SK-N-SH (cell line): ENCODE results near the gene RARRES1.

Experiments used
- EP300 ChIP-seq, 2 experiments: IDR thresholded peaks; 2 replicates each; pipeline versions ENCODE4 v1.4.0 to v1.6.1; 2012; ENCODE audit warnings: borderline replicate concordance in 1 of 2, low read depth in 1 of 2, low read length in 1 of 2
- GABPA ChIP-seq: IDR thresholded peaks from 2 replicates; pipeline ENCODE4 v1.4.0; 2012; ENCODE audit warnings: low read depth, mild to moderate bottlenecking
- NFIC ChIP-seq: IDR thresholded peaks from 2 replicates; pipeline ENCODE4 v1.4.0; 2012; ENCODE audit warnings: borderline replicate concordance
- RCOR1 ChIP-seq: fragments of 150-350 bp; IDR thresholded peaks from 2 replicates; pipeline ENCODE4 v1.6.1; 2017; ENCODE audit warnings: antibody characterized with exemption, low read length
- TF ChIP-seq, protein P1 (sequence below): fragments of 200-600 bp; sonication (generic); IDR thresholded peaks from 2 replicates; pipeline ENCODE4 v1.6.1; 2017; ENCODE audit warnings: antibody characterized with exemption, mild to moderate bottlenecking, moderate library complexity
- TF ChIP-seq, protein P2 (sequence below): IDR thresholded peaks from 2 replicates; pipeline ENCODE4 v1.6.1; 2012; ENCODE audit warnings: mild to moderate bottlenecking, low read depth, low read length, moderate library complexity
- TF ChIP-seq, protein P3 (sequence below): fragments of 150-350 bp; IDR thresholded peaks from 2 replicates; pipeline ENCODE4 v1.6.1; 2017; ENCODE audit warnings: antibody characterized with exemption, low read length, low read depth, borderline replicate concordance
- TF ChIP-seq, protein P4 (sequence below): IDR thresholded peaks from 2 replicates; pipeline ENCODE4 v1.4.0; 2012; ENCODE audit warnings: low read depth

DNA sequence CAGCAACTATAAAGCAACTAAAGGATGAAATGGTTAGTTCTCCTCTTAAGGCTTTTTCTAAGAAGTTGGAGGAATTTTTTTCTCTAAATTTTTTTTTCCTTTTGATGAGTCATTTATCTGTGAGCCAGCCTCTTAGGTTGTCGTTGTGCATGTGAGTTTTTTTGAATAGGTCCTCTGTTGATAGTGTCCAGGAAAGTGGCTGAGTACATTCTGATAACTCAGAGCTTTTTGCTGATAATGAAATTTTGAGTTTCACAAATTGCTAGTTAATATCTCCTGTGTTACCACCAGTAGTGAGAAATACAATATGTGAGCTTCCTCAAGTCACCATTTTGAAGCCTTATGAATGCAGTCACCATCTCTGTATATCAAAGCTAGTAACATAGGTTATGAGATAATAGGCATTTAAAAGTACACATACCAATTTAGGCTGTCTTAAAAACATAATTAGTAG is 52.7 kb downstream of the RARRES1 start:
- TF ChIP-seq GABPA (no peak), NFIC (no peak), RCOR1 (no peak), EP300 (IDR thresholded peaks at IDR 0.05; ENCODE audit: borderline replicate concordance in 1 of 2, low read depth in 1 of 2, low read length in 1 of 2) (no peak)
- TF ChIP-seq, protein P1, sequence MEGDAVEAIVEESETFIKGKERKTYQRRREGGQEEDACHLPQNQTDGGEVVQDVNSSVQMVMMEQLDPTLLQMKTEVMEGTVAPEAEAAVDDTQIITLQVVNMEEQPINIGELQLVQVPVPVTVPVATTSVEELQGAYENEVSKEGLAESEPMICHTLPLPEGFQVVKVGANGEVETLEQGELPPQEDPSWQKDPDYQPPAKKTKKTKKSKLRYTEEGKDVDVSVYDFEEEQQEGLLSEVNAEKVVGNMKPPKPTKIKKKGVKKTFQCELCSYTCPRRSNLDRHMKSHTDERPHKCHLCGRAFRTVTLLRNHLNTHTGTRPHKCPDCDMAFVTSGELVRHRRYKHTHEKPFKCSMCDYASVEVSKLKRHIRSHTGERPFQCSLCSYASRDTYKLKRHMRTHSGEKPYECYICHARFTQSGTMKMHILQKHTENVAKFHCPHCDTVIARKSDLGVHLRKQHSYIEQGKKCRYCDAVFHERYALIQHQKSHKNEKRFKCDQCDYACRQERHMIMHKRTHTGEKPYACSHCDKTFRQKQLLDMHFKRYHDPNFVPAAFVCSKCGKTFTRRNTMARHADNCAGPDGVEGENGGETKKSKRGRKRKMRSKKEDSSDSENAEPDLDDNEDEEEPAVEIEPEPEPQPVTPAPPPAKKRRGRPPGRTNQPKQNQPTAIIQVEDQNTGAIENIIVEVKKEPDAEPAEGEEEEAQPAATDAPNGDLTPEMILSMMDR, result no peak
- TF ChIP-seq, protein P2, sequence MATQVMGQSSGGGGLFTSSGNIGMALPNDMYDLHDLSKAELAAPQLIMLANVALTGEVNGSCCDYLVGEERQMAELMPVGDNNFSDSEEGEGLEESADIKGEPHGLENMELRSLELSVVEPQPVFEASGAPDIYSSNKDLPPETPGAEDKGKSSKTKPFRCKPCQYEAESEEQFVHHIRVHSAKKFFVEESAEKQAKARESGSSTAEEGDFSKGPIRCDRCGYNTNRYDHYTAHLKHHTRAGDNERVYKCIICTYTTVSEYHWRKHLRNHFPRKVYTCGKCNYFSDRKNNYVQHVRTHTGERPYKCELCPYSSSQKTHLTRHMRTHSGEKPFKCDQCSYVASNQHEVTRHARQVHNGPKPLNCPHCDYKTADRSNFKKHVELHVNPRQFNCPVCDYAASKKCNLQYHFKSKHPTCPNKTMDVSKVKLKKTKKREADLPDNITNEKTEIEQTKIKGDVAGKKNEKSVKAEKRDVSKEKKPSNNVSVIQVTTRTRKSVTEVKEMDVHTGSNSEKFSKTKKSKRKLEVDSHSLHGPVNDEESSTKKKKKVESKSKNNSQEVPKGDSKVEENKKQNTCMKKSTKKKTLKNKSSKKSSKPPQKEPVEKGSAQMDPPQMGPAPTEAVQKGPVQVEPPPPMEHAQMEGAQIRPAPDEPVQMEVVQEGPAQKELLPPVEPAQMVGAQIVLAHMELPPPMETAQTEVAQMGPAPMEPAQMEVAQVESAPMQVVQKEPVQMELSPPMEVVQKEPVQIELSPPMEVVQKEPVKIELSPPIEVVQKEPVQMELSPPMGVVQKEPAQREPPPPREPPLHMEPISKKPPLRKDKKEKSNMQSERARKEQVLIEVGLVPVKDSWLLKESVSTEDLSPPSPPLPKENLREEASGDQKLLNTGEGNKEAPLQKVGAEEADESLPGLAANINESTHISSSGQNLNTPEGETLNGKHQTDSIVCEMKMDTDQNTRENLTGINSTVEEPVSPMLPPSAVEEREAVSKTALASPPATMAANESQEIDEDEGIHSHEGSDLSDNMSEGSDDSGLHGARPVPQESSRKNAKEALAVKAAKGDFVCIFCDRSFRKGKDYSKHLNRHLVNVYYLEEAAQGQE, result no peak
- TF ChIP-seq, protein P3, sequence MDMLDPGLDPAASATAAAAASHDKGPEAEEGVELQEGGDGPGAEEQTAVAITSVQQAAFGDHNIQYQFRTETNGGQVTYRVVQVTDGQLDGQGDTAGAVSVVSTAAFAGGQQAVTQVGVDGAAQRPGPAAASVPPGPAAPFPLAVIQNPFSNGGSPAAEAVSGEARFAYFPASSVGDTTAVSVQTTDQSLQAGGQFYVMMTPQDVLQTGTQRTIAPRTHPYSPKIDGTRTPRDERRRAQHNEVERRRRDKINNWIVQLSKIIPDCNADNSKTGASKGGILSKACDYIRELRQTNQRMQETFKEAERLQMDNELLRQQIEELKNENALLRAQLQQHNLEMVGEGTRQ, result no peak
- TF ChIP-seq, protein P4, sequence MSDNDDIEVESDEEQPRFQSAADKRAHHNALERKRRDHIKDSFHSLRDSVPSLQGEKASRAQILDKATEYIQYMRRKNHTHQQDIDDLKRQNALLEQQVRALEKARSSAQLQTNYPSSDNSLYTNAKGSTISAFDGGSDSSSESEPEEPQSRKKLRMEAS, result no peak
